ENCODE measurements around the gene PHF1.

Gene PHF1

DNA sequence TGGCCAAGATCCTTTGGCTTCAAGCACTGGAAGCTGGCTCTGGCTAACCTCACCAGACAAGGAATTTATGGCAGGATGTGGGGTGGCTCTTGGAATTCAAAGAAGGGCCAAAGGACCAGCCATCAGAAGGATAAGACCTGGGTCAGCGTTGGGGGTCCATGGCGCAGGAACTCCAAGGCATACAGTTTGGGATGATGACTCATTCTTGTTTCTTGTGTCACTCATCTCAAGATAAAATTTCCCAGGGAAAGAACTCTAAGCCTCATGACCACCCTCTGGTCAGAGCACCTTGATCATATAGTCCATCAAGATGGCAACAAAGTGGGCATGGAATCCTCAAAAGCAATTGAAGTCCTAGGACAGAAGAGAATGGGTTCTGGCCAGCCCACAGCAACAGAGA is 48.4 kb downstream of the PHF1 start:
- FAIRE-seq = no peak

Data from A204.1 (cell line).